Testis (tissue), 3 donors: ENCODE measurements around the gene TSC22D3. TPM values are rescaled to one million over a fixed set of nuclear protein-coding genes. Genes with fewer than 3 reads are reported as not detected.

Source experiments
- DNase-seq: peaks from one replicate; pipeline ENCODE4 v3.0.0-alpha.2; 2019
- H3K27ac ChIP-seq, 2 donors: fragments of 200-600 bp; sonication (generic); one replicate each; pipeline ENCODE4 v1.5.1; 2019
- H3K27me3 ChIP-seq: fragments of 200-600 bp; sonication (generic); one replicate; pipeline ENCODE4 v1.5.1; 2019
- H3K36me3 ChIP-seq: fragments of 200-600 bp; sonication (generic); one replicate; pipeline ENCODE4 v1.5.1; 2017; ENCODE audit warnings: low read depth; ENCODE audit errors: missing control alignments
- H3K4me1 ChIP-seq: fragments of 200-600 bp; sonication (generic); one replicate; pipeline ENCODE4 v1.5.1; 2019
- H3K4me3 ChIP-seq, 2 donors: fragments of 200-600 bp; sonication (generic); one replicate each; pipeline ENCODE4 v1.5.1; 2017 to 2019
- H3K9me3 ChIP-seq: fragments of 200-600 bp; sonication (generic); one replicate; pipeline ENCODE4 v1.5.1; 2017
- POLR2A ChIP-seq: fragments of 450-650 bp; IDR thresholded peaks from one replicate; pipeline ENCODE4 v1.6.1; 2017; ENCODE audit warnings: antibody characterized with exemption, mild to moderate bottlenecking, moderate library complexity
- WGBS, 2 donors: methylation state at CpG; one replicate each; pipeline ENCODE4 v1.1.5; 2018; 5-methylcytosine and 5-hydroxymethylcytosine counted together
- intact Hi-C: fragments of 100-400 bp; cut with DNase I; formaldehyde crosslinking; loops from one replicate; pipeline ENCODE4 v1.15.1; 2023; ENCODE audit warnings: low total_unique reads
- polyA plus RNA-seq: library from polyadenylated mRNA; stranded (reverse); fragments of 350-450 nt; fragmentation: Illumina TruSeq; extraction: RNeasy Lipid Tissue Mini Kit (QIAGEN cat#74804); gene quantifications from one replicate; pipeline ENCODE4 v1.2.3, GENCODE V29; 2014; ENCODE audit warnings: low read depth, low replicate concordance; ENCODE audit not compliant: insufficient read depth
- total RNA-seq, 2 donors: library from RNA; depleted of rRNA; stranded (reverse); fragments of >200 nt; gene quantifications; one replicate each; pipeline ENCODE4 v1.2.3, GENCODE V29; 2016
- TF ChIP-seq, protein P1 (sequence below), 3 experiments: fragments of 450-650 bp in 2 of 3; fragments of 200-600 bp in 1 of 3; sonication (generic) in 1 of 3; IDR thresholded peaks; one replicate each; pipeline ENCODE4 v1.5.1; 2016 to 2019; ENCODE audit warnings: antibody characterized with exemption in 3 of 3, mild to moderate bottlenecking in 2 of 3, moderate library complexity in 1 of 3

TSC22D3 gene
- total and polyA plus RNA-seq, 3 donors from 2014 or later = 65.5 to 123 (median 98.4) TPM

DNA sequence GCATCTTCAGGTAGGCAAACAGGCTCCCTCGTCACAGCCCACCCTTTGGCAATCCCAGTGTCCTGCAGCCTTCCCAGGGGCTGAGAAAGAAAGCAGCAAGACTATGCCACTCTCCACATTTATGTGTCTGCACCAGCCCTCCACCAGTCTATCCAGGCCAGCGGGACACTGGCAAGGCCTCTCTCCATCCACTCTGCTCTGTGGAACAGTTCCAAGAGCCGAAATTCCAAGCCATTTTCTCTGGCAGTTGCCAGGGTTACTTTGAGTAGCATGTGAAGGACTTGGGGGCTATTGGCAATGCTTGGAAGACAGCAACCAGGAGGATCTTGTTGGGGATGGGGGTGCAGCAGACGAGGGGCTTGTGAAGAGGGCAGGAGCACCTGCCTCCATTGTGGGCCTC, 52.1 kb downstream of the TSC22D3 start:
- Histone ChIP-seq H3K27ac (no peak overlapping the region), H3K4me3 (no peak overlapping the region), H3K9me3 (no peaks in the 10 kb centered on the region), H3K36me3 (no peaks in the 10 kb centered on the region), H3K27me3 (no peaks in the 10 kb centered on the region), H3K4me1 (peaks cover 3% of the 10 kb centered on the region)
- DNase-seq = no peak
- WGBS, 2 donors = 92 to 100% methylated on average over 2 to 4 of the region's 4 CpGs
- intact Hi-C loops = no loop called here
- TF ChIP-seq, protein P1, sequence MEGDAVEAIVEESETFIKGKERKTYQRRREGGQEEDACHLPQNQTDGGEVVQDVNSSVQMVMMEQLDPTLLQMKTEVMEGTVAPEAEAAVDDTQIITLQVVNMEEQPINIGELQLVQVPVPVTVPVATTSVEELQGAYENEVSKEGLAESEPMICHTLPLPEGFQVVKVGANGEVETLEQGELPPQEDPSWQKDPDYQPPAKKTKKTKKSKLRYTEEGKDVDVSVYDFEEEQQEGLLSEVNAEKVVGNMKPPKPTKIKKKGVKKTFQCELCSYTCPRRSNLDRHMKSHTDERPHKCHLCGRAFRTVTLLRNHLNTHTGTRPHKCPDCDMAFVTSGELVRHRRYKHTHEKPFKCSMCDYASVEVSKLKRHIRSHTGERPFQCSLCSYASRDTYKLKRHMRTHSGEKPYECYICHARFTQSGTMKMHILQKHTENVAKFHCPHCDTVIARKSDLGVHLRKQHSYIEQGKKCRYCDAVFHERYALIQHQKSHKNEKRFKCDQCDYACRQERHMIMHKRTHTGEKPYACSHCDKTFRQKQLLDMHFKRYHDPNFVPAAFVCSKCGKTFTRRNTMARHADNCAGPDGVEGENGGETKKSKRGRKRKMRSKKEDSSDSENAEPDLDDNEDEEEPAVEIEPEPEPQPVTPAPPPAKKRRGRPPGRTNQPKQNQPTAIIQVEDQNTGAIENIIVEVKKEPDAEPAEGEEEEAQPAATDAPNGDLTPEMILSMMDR (IDR thresholded peaks at IDR 0.05) = no peak
- no peak for TF ChIP-seq POLR2A

DNA sequence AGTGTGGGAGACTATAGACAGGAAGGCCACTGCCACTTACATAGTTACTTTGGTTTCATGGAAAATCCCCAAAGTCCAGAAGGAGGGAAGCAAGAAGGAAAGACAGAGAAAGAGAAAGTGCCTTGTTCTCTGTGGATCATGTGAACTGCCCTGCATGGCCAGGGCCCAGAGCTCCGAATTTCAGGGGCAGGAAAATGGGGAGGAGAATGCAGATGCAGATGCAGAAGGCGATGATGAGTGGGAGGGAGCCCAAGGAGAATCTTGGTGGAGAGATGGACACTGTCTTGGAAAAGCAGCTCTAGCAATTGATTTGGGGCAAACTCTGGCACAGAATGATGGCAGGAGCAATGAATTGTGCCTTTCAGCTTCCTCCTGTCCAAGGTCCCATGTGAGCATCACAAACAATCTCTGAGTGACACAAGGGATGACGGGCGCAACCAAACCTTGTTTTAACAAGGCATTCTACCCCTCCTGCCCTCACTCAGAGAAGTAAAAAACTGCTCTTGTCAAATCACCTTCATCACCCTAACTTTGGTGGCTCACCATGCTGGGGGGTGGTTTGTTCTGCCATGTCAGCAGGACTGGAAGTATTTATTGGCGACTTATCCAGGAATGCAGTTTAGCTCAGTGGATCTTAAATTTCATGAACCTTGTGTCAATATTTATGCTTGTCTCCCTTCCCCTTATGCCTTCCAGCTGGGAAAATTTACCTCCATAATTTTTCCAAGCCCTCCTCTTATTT, 53.5 kb downstream of the TSC22D3 start:
- intact Hi-C loops = no loop called here

DNA sequence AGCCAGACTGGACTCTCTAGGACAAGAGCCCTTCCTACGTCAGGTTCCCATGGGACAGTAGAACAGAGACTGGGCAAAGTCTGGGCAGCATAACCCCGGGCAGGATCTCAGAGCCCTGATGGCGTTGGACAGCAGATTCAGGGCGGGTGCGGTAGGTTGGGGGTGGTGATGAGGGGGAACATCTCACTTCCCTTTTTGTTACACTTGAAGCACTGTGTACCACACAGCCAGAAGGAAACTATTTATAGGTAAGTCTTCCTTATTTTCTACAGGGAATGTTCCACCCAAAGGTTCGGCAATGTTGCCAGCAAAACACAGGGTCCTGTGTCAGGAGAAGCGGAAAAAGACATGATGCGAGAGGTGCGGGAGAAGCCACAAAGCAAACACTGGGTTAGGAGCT, 54.3 kb downstream of the TSC22D3 start:
- intact Hi-C loops = no loop called here
- peaks cover 7% of the 10 kb centered on the region for H3K4me1 ChIP-seq
- WGBS, 2 donors = 67 to 82% methylated on average over 3 to 9 of the region's 9 CpGs

More for the DNA sequence above, 53.5 kb downstream of the TSC22D3 start:
- Histone ChIP-seq H3K27me3 (no peaks in the 10 kb centered on the region), H3K9me3 (no peaks in the 10 kb centered on the region), H3K36me3 (no peaks in the 10 kb centered on the region), H3K4me1 (peaks cover 7% of the 10 kb centered on the region), H3K27ac (peak overlapping the region in 1 of 2 donors; percentile 25), H3K4me3 (no peak overlapping the region)
- WGBS, 2 donors = 76 to 84% methylated on average over 3 to 5 of the region's 5 CpGs
- no peak for TF ChIP-seq POLR2A
- TF ChIP-seq, protein P1 (IDR thresholded peaks at IDR 0.05) = no peak
- DNase-seq = no peak

DNA sequence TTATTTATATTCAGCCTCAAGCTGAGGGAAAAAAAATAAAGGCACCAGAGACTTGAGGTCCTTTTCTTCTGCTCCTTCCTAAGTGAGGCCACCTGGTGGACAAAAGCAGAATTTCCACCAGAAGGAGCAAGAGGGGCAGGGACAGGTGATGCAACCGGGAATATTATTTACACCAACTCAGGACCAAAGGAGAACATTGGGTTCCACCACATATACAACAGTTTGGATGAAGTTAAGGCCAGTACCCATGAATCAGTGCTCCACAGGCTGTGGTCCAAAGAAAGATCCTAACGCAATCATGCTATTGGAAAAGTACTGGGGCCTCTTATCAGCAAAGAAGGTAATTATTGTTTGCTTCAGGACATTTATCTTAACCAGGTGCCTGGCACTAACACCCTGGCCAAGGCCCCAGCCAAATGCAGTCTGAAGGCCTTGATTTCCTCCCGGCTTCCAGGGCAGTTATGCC, 57.4 kb downstream of the TSC22D3 start:
- H3K4me1 ChIP-seq = peaks cover 4% of the 10 kb centered on the region

More for the DNA sequence above, 54.3 kb downstream of the TSC22D3 start:
- Histone ChIP-seq H3K4me3 (no peak overlapping the region), H3K27ac (peak overlapping the region in 1 of 2 donors; percentile 25), H3K36me3 (no peaks in the 10 kb centered on the region), H3K27me3 (no peaks in the 10 kb centered on the region), H3K9me3 (no peaks in the 10 kb centered on the region)
- no peak for DNase-seq
- TF ChIP-seq, protein P1 (IDR thresholded peaks at IDR 0.05) = no peak
- no peak for TF ChIP-seq POLR2A

More for the DNA sequence above, 57.4 kb downstream of the TSC22D3 start:
- H3K27me3 ChIP-seq = no peaks in the 10 kb centered on the region
- intact Hi-C loops = loop anchor here (5.0 to 10.0 kb wide), 2 partner anchors 41 to 57 kb away; partner anchors contain the start of genes NCBP2L and TSC22D3
- no peak overlapping the region for H3K4me3 ChIP-seq
- H3K27ac ChIP-seq = peak overlapping the region in 1 of 2 donors; percentile 88
- DNase-seq = peak; percentile 81
- no peaks in the 10 kb centered on the region for H3K36me3 ChIP-seq
- 45 to 58% methylated on average over 2 to 3 of the region's 3 CpGs for WGBS, 2 donors
- H3K9me3 ChIP-seq = no peaks in the 10 kb centered on the region
- TF ChIP-seq, protein P1 (IDR thresholded peaks at IDR 0.05) = peak; percentile 76 to 88 (median 86)
- no peak for TF ChIP-seq POLR2A
